ENCODE data around the gene PPA1.

DNA sequence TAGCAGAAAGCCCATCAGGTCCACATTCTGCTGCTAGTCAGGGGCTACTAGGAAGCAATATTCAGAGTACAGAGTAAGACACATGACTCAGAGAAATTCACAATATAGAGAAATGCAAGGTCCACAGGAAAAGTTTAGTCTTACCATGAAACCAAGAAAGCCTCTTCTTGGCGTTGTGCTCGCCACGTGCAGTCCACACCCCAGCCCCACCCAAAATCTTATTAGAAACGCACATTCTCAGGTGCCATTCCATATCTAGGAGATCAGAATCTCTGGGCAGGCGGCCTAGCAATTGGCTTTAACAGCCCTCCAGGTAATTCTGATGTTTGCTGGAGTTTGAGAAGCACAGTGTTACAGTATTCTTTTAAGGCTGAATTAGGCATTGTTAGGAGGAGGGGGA, 47.1 kb downstream of the PPA1 start:
- TF ChIP-seq CTCF (IDR thresholded peaks at IDR 0.05 in 2 of 3, conservative IDR thresholded peaks at IDR 0.05 in 1 of 3; ENCODE audit: borderline replicate concordance in 1 of 3, insufficient read depth in 1 of 3, low read depth in 2 of 3, low read length in 2 of 3) (no peak), ZNF274 (IDR thresholded peaks at IDR 0.05; ENCODE audit: low read depth, low read length) (no peak)

All from HCT116 (cell line).